CD4-positive, alpha-beta T cell treated with Interleukin-15 for 4 hours (primary cell): ENCODE measurements around the gene TKTL2.
"Not testable (repeated sequence)": the region's sequence is repeated elsewhere in the genome, so short reads cannot be mapped to it uniquely, and the experiment has no call there.

Experiments
- DNase-seq: peaks from one replicate; pipeline ENCODE4 v3.0.0-alpha.2; 2020; ENCODE audit warnings: low spot score

The TKTL2 gene

GRCh38 chr4:163447023-163447422, 26.5 kb downstream of the TKTL2 start:
- DNase-seq, result not testable (repeated sequence)

- DNase-seq, result no peak
These were observed 33.5 kb downstream of the TKTL2 start for GRCh38 chr4:163440040-163440439.
